Caki2 (cell line): ENCODE measurements around the gene ADAMTS8. TPM values are rescaled to one million over a fixed set of nuclear protein-coding genes. Genes with fewer than 3 reads are reported as not detected.

Source experiments
- DNase-seq: peaks from one replicate; pipeline ENCODE4 v3.0.0-alpha.2; 2015; ENCODE audit warnings: low read depth
- in situ Hi-C: cut with HindIII; loops from 2 replicates; pipeline ENCODE4 v1.10.0; 2016; ENCODE audit warnings: low sequenced_read_pairs, low pct_unique_long_range_greater_than_20kb, mixed read lengths
- total RNA-seq: library from RNA; depleted of rRNA; stranded (reverse); fragments of >200 nt; shearing (Covaris generic); gene quantifications from 2 replicates; pipeline ENCODE4 v1.2.3, GENCODE V29; 2014; ENCODE audit warnings: low replicate concordance

Gene ADAMTS8
- total RNA-seq, 1 experiment from 2014 or later, result 0.74 TPM

- in situ Hi-C loops, result no loop called here
- DNase-seq, result no peak
These were observed 19.5 kb downstream of the ADAMTS8 start for GRCh38 chr11:130408901-130409300.

DNA sequence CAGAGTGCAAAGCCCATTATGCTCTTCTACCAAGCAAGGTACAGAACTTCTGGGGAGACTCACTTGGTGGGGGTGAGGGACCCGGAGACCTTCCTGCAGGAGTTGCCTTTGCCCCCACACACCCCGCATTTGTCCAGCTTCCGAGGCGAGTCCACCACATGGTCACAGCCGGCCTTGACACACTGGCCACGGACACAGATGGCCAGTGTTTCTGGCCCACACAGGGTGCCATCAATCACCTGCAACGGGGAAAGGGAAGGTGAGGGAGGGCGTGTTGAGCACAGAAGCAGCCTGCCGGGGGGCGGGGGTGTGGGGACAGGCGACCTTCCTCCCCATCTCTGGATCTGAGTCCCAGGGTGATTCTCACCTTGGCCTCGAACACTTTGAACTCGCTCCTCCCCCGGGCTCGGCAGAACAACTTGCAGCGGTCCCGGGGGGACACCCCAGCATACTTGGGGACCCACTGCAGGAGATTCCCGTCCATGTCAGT is 20.0 kb downstream of the ADAMTS8 start:
- DNase-seq, result no peak
- in situ Hi-C loops, result no loop called here

DNA sequence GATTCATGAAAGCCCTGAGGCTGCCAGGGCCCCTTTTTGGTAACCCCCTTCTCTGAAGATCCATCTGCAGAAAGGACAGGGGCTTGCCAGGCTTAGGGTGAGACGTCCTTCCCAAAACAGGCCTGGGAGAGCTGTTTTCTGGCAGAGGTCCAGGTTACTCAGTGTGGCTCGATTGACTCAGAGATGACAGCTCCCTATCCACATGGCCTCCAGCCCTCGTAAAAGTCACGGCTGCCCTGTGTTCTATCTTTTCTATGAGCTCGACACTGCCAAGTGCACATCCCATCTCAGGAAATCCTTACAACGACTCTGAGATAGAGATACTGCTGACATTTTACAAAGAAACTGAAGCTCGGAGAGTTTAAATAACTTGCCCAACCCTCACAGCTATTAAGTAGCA is 20.4 kb downstream of the ADAMTS8 start:
- no peak for DNase-seq
- in situ Hi-C loops, result no loop called here

DNA sequence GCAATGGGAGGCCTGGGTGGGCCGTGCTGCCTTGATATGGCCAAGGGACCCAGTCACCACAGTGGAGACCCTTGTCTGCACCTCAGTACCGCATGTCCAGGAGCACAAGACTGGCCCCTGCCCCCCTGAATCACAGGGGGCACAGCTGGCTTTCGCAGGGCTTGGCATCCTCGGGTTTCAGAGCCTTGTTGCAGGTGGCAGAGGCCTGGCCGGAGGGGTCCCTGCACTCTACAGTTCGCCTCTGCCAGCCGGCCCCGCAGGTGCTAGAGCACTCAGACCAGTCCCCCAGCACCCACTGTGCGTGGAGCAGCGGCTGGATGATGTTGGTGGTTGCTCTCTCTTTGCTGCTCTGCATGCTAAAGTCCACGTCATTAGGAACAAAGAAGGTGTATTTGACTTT is 23.0 kb downstream of the ADAMTS8 start:
- in situ Hi-C loops, result no loop called here
- DNase-seq, result no peak

- no peak for DNase-seq
- in situ Hi-C loops, result no loop called here
These were observed 23.7 kb downstream of the ADAMTS8 start for GRCh38 chr11:130404727-130405126.

DNA sequence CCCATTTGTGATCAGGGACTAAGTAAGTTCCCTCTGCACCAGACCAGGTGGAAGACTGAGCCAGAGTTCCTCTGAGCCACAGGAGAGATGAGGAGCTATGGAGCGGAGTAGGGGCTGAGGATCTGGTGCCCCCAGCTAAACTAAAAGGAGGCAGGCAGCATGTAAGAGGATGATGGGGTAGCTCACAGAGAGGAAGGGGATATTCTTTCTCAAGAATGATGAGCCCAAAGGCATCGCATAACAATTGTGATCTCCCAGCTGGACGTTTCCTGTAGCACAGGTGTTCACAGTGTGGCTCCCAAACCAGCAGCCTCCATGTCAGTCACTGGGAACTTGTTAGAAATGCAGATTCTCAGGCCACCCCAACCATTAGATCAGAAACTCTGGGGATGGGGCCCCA is 24.4 kb downstream of the ADAMTS8 start:
- no peak for DNase-seq
- in situ Hi-C loops, result no loop called here

DNA sequence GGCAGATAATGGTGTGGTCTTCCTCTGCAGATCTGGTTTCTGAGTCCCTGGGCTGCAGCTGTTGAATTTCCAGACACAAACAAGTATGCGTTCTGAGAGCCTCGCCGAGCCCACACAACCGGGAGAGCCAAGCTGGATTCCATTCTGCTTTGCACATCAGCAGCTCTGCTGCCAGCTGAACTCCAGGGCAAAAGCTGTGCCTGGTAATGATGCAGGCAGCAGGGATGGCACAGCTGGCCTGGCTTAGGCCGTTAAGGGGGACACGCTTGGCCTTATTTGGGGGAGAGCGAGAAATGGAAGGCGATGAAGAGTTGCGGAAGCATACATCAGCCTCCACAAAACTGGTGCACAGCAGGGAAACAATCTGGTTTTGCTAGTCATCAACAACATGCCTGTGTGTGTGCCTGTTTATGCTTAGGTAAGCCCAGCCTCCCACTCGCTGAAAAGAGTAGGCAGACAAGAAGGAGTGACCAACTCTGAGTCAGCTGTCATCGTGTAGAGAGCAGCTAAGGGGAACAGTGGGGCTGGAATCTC is 25.1 kb downstream of the ADAMTS8 start:
- peak; percentile 30 for DNase-seq
- in situ Hi-C loops, result no loop called here

- no peak for DNase-seq
- in situ Hi-C loops, result no loop called here
These were observed 25.8 kb downstream of the ADAMTS8 start for GRCh38 chr11:130402570-130402969.

DNA sequence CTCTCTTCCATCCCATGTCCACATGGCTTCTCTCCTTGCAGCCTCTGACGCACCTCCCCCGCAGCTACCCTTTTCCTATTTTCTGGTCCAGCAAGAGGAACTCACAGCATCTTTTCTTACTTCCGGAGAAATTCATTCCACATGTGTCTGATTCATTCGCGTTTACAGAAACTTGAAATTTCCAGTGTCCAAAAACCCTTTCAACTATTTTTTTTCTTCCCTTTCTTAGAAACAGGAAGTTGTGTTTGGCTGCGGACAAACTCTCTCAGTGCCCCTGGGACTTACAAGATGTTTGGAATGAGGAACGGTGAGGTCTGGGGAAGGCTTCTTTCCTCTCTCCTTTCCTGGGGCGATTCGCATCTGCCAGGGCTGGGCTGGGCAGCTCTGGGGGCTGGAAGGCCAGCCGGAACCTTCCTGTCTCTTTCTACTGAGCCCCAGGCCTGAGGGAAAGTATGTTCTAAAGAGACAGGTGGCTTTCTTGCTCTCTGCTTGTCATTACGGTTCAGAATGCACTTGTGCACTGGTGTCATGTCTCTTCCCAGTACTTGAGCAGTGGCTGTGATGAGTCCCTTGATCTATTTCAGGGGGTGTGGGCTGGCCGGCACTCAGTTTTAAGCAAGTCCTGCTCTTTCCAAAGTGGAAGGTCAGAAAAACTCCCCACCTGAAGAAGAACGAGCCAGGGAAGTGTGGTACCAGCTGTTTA is 27.5 kb downstream of the ADAMTS8 start:
- in situ Hi-C loops, result no loop called here
- no peak for DNase-seq

- in situ Hi-C loops, result no loop called here
- DNase-seq, result no peak
These were observed 29.2 kb downstream of the ADAMTS8 start for GRCh38 chr11:130399196-130399595.

- DNase-seq, result no peak
- in situ Hi-C loops, result no loop called here
These were observed 30.6 kb downstream of the ADAMTS8 start for GRCh38 chr11:130397780-130398179.

DNA sequence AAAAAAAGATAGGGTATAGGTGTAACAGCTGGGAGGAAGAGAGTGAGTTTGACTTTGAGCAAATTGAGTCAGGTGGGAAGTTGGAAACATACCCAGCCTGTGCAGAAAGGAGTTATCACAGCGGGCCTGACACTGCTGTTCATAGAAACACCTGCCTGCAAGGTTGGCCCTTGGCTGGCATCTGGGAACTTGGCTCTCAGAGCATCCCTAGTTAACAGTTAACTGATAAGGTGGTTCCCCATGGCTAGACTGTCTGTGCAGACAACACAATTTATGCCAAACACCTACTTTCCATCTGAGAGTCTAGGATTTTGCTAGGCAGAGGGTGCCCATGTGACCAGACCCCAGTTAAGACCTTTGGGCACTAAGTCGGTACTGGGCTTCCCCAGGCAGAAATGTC is 31.4 kb downstream of the ADAMTS8 start:
- in situ Hi-C loops, result no loop called here
- no peak for DNase-seq

DNA sequence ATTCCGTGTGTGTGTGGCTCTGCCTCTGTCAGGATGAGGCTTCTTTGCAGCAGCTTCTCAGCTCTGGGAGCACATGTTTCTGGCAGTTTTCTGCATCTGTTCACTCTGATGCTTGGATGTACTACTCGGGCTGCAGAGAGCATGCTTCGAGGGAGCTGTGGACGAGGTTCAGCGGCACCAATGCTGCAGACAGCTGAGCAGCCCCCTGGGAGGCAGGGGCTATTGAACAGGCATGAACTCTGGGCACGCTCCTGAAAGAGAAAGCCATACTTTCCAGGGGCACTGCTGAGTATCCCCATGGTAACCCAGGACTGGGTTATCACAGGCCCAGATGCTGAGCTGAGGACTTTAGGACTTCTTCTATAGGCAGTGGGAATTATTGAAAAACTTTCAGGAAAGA is 33.8 kb downstream of the ADAMTS8 start:
- no peak for DNase-seq
- in situ Hi-C loops, result no loop called here

DNA sequence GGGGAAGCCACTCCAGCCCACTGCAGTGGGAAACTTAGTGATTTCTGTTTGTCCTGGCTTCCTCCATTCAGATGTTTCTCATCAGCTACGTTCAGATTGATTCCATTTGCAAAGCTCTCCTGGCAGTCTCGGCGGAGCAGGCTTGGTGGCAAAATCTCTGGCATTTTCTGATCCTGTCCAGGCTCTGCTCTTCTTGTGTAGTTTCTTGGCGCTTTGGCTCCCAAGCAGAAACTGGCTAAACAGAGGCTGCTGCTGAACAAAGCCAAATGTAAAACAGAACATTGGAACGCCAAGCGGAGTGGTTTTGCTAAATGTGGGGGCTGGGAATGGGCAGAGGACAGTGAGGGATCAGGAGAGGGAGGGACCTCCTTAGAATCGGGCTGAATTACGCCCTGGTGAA is 36.7 kb downstream of the ADAMTS8 start:
- in situ Hi-C loops, result no loop called here

GRCh38 chr11:130390071-130390758 is 38.2 kb downstream of the ADAMTS8 start:
- in situ Hi-C loops, result no loop called here
- DNase-seq, result peak; percentile 76

More for the DNA sequence above, 36.7 kb downstream of the ADAMTS8 start:
- DNase-seq, result no peak

GRCh38 chr11:130389335-130389935 is 39.0 kb downstream of the ADAMTS8 start:
- in situ Hi-C loops, result no loop called here
- DNase-seq, result no peak

DNA sequence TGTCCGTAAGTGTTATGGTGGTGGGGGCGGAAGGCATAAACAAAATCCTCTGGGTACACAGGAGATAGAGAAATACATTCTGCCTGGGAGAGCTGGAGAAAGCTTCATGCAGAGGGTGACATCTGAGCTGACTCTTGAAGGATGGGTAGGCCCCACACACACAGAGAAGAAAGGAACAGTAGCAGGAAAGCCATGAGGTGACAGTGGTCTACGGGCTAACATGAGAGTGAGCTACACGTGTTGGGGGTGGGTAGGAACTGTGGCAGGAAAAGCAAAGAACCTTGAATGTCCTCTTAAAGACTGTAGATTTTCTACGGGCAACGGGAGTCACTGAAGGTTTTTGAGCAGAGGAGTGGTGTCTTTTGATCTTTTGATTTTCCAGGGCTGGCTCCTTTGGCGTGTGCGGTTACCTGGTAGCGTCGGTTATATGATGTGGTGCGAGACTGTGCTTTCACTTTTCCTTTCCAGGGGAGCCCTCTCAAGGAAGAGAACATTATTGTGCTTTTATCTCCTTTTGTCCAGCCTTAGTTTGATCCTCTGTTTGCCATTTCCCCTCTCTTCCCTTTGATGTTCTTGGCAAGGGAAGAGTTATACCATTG is 39.7 kb downstream of the ADAMTS8 start:
- no peak for DNase-seq
- in situ Hi-C loops, result no loop called here

GRCh38 chr11:130386056-130386455 is 42.4 kb downstream of the ADAMTS8 start:
- DNase-seq, result no peak
- in situ Hi-C loops, result no loop called here
